ENCODE data around the gene ADAMTS17.

ADAMTS17 gene

DNA sequence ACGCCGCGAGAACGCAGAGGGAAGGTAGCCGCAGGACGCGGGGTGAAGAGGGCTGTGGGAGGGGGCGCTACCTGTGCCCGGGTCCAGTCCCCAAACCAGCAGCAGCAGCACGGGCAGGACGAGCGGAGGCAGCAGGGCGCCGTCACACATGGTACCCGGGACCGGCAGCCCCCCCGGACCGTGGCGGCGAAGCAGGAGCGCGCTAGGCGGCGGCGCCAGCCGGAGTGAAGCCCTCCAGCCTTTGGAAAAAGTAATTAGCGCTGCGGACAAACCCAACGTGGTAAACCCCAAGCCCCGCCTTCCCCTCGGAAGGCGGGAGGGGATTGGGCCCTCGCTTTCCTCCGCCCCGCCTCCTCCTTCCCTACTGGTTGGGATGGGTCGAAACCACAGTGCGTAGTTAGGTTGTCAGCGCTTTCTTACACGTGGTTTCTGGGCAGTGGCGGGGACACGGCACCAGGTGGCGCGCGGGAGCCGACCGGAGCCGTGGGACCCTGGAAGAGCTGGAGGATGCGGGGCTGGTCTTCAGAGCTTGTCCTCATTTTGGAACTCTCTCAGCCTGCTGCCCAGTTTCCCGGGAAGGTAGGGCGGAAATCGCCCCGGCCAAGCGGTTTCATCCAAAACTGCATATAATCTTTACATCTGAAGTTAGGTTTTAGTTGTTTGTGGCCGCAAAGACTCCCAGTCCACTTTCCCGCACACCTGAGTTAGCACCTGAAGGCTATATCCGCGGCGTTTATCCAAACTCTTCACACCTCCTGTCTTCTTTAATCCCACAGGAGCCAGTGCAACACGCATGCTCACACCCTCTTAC is at the start of gene ADAMTS17:
Gene ADAMTS17, minus strand, starts transcription at position 226 of the 811 bp plus-strand sequence. Its CDS starts 76 bp downstream, at position 150.
- DNase-seq (ENCODE audit: low read depth) = peak; percentile 56
- H3K4me3 ChIP-seq (ENCODE audit: low read depth, low read length) = peak within 1 kb of the TSS; percentile 52

GRCh38 chr15:100385300-100386050 is 43.7 kb upstream of the ADAMTS17 start:
- DNase-seq (ENCODE audit: low read depth) = no peak
- no peak overlapping the region for H3K4me3 ChIP-seq (ENCODE audit: low read depth, low read length)

DNA sequence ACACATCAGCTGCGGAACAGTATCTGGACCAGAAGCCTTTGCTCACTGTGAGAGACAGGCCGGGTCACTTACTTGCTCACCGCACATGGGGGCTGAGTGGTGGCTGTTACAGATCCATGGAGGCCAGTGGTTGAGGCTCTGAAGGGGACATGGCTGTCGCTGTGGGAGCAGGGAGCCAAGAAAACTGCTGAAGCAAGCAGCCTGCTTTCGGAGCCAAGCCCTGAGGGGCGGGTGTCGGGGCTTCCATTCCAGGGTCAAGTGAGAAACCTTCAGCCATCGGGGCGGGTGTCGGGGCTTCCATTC is 42.3 kb upstream of the ADAMTS17 start:
- H3K4me3 ChIP-seq (ENCODE audit: low read depth, low read length) = no peak overlapping the region
- DNase-seq (ENCODE audit: low read depth) = no peak

- no peak for DNase-seq (ENCODE audit: low read depth)
Measured at GRCh38 chr15:100383302-100384107, 41.7 kb upstream of the ADAMTS17 start.

DNA sequence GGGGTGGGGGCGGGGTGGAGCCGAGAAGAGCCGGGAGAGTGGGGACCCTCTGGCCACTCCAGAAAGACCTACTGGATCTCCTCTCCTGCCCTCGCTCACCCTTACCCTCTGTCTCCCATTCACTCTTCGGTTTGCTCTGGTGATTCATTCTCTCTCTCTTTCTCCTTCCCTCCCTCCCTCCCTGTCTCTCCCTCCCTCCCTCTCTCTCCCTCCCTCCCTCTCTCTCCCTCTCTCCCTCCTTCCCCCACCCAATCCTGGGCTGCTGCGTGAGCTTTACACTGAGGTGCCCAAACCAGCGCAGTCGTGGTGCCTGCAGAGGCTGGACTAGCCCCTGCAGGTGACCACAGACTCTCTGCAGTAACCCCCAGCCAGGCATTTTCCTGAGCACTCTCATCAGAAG is 32.2 kb upstream of the ADAMTS17 start:
- H3K4me3 ChIP-seq (ENCODE audit: low read depth, low read length) = no peak overlapping the region
- no peak for DNase-seq (ENCODE audit: low read depth)

More at GRCh38 chr15:100383302-100384107, 41.7 kb upstream of the ADAMTS17 start:
- no peak overlapping the region for H3K4me3 ChIP-seq (ENCODE audit: low read depth, low read length)

DNA sequence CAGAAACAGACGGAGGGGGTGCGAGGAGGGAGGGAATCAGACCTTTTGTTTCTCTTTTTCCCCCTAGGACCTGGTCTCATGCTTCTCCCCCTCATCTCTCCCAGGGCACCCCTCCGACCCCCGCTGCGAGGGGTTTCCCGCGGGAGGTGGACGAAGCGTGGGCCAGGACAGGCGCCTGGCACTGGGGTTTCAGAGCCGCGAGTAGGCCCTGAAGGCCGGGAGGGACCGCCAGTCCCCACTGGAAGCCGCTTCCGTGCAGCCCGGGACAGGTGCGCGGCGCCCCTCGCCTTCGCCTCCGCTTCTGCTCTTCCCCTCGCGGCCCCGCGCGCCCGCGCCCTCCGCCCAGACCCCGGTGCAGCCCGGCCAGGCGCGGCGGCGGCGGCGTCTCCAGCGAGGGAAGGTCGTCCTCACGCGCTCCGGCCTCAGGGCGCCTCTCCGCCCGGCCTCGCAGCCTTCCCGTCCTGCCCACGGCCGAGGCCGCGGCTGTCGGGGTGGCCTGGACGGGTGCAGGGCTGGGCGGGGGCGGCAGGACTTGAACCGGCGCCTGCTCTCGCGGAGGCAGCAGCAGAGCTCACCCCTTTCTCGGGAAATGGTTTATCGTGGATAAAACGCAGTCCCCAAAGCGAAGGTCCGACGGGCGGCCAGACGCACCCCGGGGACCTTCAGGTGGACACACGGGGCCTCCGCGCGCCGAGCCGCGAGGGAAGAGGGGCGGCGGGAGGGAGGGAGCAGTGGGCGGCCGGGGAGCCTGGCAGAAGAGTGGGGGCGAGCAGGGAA is 31.5 kb upstream of the ADAMTS17 start:
- no peak for DNase-seq (ENCODE audit: low read depth)
- no peak overlapping the region for H3K4me3 ChIP-seq (ENCODE audit: low read depth, low read length)

- no peak for DNase-seq (ENCODE audit: low read depth)
- H3K4me3 ChIP-seq (ENCODE audit: low read depth, low read length) = no peak overlapping the region
Measured at GRCh38 chr15:100372739-100373119, 31.0 kb upstream of the ADAMTS17 start.

GRCh38 chr15:100355342-100355741 is 13.6 kb upstream of the ADAMTS17 start:
- no peak for DNase-seq (ENCODE audit: low read depth)
- H3K4me3 ChIP-seq (ENCODE audit: low read depth, low read length) = no peak overlapping the region

GRCh38 chr15:100353449-100353848 is 11.7 kb upstream of the ADAMTS17 start:
- no peak for DNase-seq (ENCODE audit: low read depth)
- H3K4me3 ChIP-seq (ENCODE audit: low read depth, low read length) = no peak overlapping the region

DNA sequence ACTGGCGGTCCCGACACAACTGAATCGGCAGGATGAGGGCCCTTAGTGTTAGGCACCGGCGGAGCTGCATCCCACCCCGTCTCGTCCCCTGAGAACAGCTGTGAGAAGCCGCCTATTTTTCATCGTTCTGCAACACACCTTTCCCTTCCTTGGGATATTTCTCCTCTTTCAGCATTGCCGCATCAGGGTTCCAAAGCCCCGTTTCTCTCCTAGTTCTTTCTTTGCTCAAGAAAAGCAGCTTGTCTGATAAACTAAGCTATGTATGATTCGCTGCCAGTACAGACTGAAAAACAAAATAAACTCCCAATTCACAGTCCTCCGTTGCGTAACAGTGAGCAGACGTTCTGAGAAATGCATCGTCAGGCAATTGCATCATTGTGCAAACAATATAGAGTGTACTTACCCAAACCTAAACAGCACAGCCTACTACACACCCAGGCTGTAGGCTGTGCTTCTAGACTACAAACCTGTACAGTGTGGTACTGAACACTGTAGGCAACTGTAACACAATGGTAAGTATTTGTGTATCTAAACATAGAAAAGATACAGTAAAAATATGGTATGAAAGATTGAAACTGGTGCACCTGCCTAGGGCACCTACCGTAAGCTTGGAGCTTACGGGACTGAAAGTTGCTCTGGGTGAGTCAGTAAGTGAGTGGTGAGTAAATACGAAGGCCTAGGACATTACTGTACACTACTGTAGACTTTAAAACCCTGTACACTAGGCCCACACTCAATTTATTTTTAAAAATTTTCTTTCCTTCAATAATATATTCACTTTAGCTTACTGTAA is 8.9 kb upstream of the ADAMTS17 start:
- peak; percentile 65 for DNase-seq (ENCODE audit: low read depth)
- H3K4me3 ChIP-seq (ENCODE audit: low read depth, low read length) = peak overlapping the region; percentile 70

GRCh38 chr15:100349696-100350433 is 8.1 kb upstream of the ADAMTS17 start:
- peak overlapping the region; percentile 70 for H3K4me3 ChIP-seq (ENCODE audit: low read depth, low read length)
- peak; percentile 56 for DNase-seq (ENCODE audit: low read depth)

DNA sequence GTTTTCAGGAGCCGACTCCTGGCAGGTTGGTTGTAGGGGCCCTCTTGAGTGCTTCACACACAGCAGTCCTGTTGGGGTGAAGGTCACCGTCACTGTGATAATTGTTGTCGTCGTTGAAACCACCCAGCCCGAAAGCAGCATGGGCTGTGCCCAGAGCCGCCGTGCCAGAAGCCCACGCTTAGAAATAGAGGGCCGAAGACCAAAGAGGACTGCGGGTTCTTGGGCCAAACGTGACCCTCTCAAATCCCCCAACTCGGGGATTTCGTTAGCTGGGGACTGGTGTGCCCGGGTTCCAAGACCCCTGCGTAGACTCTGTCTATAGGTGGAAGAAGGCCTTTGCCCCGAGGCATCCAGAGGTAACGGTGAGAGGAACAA is 7.5 kb upstream of the ADAMTS17 start:
- no peak for DNase-seq (ENCODE audit: low read depth)
- H3K4me3 ChIP-seq (ENCODE audit: low read depth, low read length) = peak overlapping the region; percentile 70

DNA sequence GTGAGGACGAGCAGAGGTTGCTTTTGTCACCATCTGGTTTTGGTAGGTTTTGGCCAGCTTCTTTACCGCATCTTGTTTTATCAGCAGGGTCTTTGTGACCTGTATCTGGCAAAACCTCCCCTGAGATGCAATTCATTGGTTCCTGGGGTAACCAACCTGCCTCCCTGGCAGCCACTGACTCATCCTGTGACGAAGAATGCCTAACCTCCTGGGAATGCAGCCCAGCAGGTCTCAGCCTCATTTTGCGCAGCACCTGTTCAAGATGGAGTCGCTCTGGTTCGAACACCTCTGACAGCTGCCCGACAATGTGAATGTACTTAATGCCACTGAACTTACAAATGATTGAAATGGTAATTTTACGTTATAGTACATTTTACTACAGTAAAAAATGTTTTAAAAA is 6.8 kb upstream of the ADAMTS17 start:
- H3K4me3 ChIP-seq (ENCODE audit: low read depth, low read length) = no peak overlapping the region
- no peak for DNase-seq (ENCODE audit: low read depth)

GRCh38 chr15:100346866-100347512 is 5.2 kb upstream of the ADAMTS17 start:
- DNase-seq (ENCODE audit: low read depth) = no peak
- no peak overlapping the region for H3K4me3 ChIP-seq (ENCODE audit: low read depth, low read length)

GRCh38 chr15:100345438-100345837 is 3.7 kb upstream of the ADAMTS17 start:
- no peak overlapping the region for H3K4me3 ChIP-seq (ENCODE audit: low read depth, low read length)
- no peak for DNase-seq (ENCODE audit: low read depth)

DNA sequence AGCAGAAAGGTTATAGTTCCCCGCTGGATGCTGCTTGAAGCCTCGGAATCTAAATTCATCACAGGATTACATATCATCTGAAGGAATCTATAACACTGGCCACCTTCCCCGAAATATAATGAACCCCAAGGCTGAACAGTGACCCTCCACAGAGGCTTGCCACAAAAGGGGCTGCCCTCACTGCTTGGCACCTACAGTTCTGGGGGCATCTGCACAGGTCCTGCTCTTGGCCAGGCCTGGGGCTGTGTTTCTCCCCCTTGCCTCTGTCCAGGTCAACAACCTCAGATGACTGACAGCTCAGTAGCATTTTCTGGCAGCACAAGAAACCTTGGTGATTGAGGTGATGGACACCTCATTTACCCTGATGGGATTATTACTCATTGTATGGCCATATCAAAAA is 1.5 kb upstream of the ADAMTS17 start:
- H3K4me3 ChIP-seq (ENCODE audit: low read depth, low read length) = no peak overlapping the region
- DNase-seq (ENCODE audit: low read depth) = no peak

GRCh38 chr15:100341239-100341749 is 481 bp downstream of the ADAMTS17 start:
- DNase-seq (ENCODE audit: low read depth) = no peak
- H3K4me3 ChIP-seq (ENCODE audit: low read depth, low read length) = peak overlapping the region; percentile 52

All from skeletal muscle cell (primary cell).